Muscle of leg (tissue), 11 donors: Measurements from ENCODE around the gene PLEKHH1. TPM values are rescaled to one million over a fixed set of nuclear protein-coding genes. Genes with fewer than 3 reads are reported as not detected.

ENCODE experiments used
- DNase-seq: peaks from one replicate; pipeline ENCODE4 v3.0.0; 2013
- H3K27ac ChIP-seq: one replicate; pipeline ENCODE4 v1.5.1; 2013; ENCODE audit warnings: mild to moderate bottlenecking, low read length, control low read depth
- H3K27me3 ChIP-seq: one replicate; pipeline ENCODE4 v1.6.1; 2013; ENCODE audit warnings: low read length; ENCODE audit not compliant: control insufficient read depth, insufficient read depth
- H3K36me3 ChIP-seq: one replicate; pipeline ENCODE4 v1.6.1; 2013; ENCODE audit warnings: low read length; ENCODE audit not compliant: control insufficient read depth, insufficient read depth
- H3K4me1 ChIP-seq: one replicate; pipeline ENCODE4 v1.6.1; 2013; ENCODE audit warnings: low read length; ENCODE audit not compliant: control insufficient read depth, insufficient read depth
- H3K4me3 ChIP-seq: one replicate; pipeline ENCODE4 v1.5.1; 2013; ENCODE audit warnings: low read length, control low read depth
- H3K9me3 ChIP-seq: replicated peaks from 2 replicates; pipeline ENCODE4 v1.6.1; 2013; ENCODE audit warnings: low read depth, low read length; ENCODE audit not compliant: control insufficient read depth
- WGBS: methylation state at CpG from one replicate; pipeline ENCODE4 v1.1.5; 2013; ENCODE audit warnings: missing lambda C conversion rate; ENCODE audit not compliant: insufficient coverage; 5-methylcytosine and 5-hydroxymethylcytosine counted together
- polyA plus RNA-seq, 8 donors: library from polyadenylated mRNA; unstranded; fragments of 120-200 nt; gene quantifications; one replicate each; pipeline versions ENCODE4 v1.2.1 to v1.2.3, GENCODE V29; 2013; ENCODE audit warnings: inconsistent platforms in 1 of 8, low replicate concordance in 1 of 8; ENCODE audit not compliant: insufficient read length in 8 of 8, insufficient read depth in 1 of 8
- total RNA-seq: library from RNA; stranded (reverse); fragments of 120-200 nt; gene quantifications from one replicate; pipeline ENCODE4 v1.2.4, GENCODE V29; 2013

Gene PLEKHH1
- total and polyA plus RNA-seq, 9 donors: 0.58 to 3.5 (median 1.3) TPM

DNA sequence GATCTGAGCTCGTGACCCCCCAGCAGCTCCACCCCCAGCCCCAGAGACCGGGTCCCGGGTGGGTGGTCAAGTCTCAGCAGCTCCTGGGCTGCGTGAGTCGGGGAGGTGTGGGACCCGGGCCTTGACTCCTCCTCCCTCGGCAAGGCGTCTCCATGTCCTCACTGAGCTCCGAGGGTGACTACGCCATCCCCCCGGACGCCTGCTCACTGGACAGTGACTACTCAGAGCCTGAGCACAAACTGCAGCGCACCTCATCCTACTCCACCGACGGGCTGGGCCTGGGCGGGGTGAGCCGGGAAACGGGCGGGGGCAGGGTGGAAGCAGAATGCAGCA lies 38.9 kb downstream of the PLEKHH1 start:
- Histone ChIP-seq H3K4me1 (peaks cover 1% of the 10 kb centered on the region), H3K4me3 (no peak overlapping the region), H3K9me3 (no peaks in the 10 kb centered on the region), H3K27ac (no peak overlapping the region), H3K27me3 (no peaks in the 10 kb centered on the region), H3K36me3 (no peaks in the 10 kb centered on the region)
- 85% methylated on average over 13 of the region's 19 CpGs for WGBS
- no peak for DNase-seq

- no peak for DNase-seq
- Histone ChIP-seq H3K4me3 (no peak overlapping the region), H3K27me3 (no peaks in the 10 kb centered on the region), H3K36me3 (no peaks in the 10 kb centered on the region), H3K4me1 (no peaks in the 10 kb centered on the region), H3K27ac (no peak overlapping the region), H3K9me3 (no peaks in the 10 kb centered on the region)
- WGBS: 89% methylated on average over 3 of the region's 5 CpGs
Measured at GRCh38 chr14:67572608-67573007, 39.5 kb downstream of the PLEKHH1 start.

GRCh38 chr14:67573228-67574010 lies 40.3 kb downstream of the PLEKHH1 start:
- WGBS: 78% methylated on average over 8 of the region's 15 CpGs

GRCh38 chr14:67574156-67574555 lies 41.1 kb downstream of the PLEKHH1 start:
- Histone ChIP-seq H3K4me3 (no peak overlapping the region), H3K27ac (no peak overlapping the region), H3K9me3 (no peaks in the 10 kb centered on the region), H3K27me3 (no peaks in the 10 kb centered on the region), H3K4me1 (no peaks in the 10 kb centered on the region), H3K36me3 (no peaks in the 10 kb centered on the region)
- WGBS: 83% methylated on average over 7 of the region's 14 CpGs
- no peak for DNase-seq

More at GRCh38 chr14:67573228-67574010, 40.3 kb downstream of the PLEKHH1 start:
- Histone ChIP-seq H3K27ac (no peak overlapping the region), H3K4me1 (no peaks in the 10 kb centered on the region), H3K27me3 (no peaks in the 10 kb centered on the region), H3K4me3 (no peak overlapping the region), H3K36me3 (no peaks in the 10 kb centered on the region), H3K9me3 (no peaks in the 10 kb centered on the region)
- no peak for DNase-seq

- DNase-seq: no peak
- H3K9me3 ChIP-seq: no peaks in the 10 kb centered on the region
- no peaks in the 10 kb centered on the region for H3K4me1 ChIP-seq
- no peaks in the 10 kb centered on the region for H3K27me3 ChIP-seq
- H3K36me3 ChIP-seq: no peaks in the 10 kb centered on the region
- WGBS: 84% methylated on average over 6 of the region's 7 CpGs
- H3K4me3 ChIP-seq: no peak overlapping the region
- no peak overlapping the region for H3K27ac ChIP-seq
Measured at GRCh38 chr14:67574806-67575205, 41.7 kb downstream of the PLEKHH1 start.

DNA sequence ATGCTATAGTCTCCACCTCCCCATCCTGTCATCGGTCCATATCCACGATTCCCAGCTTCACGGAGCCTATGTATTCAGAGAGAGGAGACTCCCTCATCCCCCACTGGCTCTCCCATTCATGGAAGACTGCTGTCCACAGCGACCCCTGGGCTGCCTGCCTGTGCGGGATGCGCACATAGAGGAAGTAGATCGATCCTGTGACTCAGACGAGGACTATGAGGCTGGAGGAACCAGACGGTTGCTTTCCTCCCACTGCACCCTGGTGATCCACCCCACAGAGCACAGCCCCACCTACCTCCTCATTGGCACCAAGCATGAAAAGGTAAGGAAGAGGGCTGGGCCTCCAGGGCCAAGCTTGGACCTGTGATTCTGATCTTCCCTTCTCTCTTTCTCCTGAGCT lies 42.6 kb downstream of the PLEKHH1 start:
- Histone ChIP-seq H3K27me3 (no peaks in the 10 kb centered on the region), H3K4me3 (no peak overlapping the region), H3K4me1 (no peaks in the 10 kb centered on the region), H3K36me3 (no peaks in the 10 kb centered on the region), H3K27ac (no peak overlapping the region), H3K9me3 (no peaks in the 10 kb centered on the region)
- WGBS: 85% methylated on average over 9 of the region's 9 CpGs
- no peak for DNase-seq

- Histone ChIP-seq H3K27me3 (no peaks in the 10 kb centered on the region), H3K4me1 (no peaks in the 10 kb centered on the region), H3K9me3 (no peaks in the 10 kb centered on the region), H3K4me3 (no peak overlapping the region), H3K27ac (no peak overlapping the region), H3K36me3 (no peaks in the 10 kb centered on the region)
- no peak for DNase-seq
- WGBS: 78% methylated on average over 4 of the region's 7 CpGs
Measured at GRCh38 chr14:67576216-67576955, 43.3 kb downstream of the PLEKHH1 start.

GRCh38 chr14:67577181-67577808 lies 44.2 kb downstream of the PLEKHH1 start:
- no CpG with 5 or more reads among the region's 13 CpGs for WGBS
- no peaks in the 10 kb centered on the region for H3K9me3 ChIP-seq
- no peak overlapping the region for H3K27ac ChIP-seq
- H3K4me1 ChIP-seq: no peaks in the 10 kb centered on the region
- H3K27me3 ChIP-seq: no peaks in the 10 kb centered on the region
- DNase-seq: no peak
- H3K4me3 ChIP-seq: no peak overlapping the region
- no peaks in the 10 kb centered on the region for H3K36me3 ChIP-seq

- Histone ChIP-seq H3K4me1 (no peaks in the 10 kb centered on the region), H3K36me3 (no peaks in the 10 kb centered on the region), H3K4me3 (no peak overlapping the region), H3K9me3 (no peaks in the 10 kb centered on the region), H3K27me3 (no peaks in the 10 kb centered on the region), H3K27ac (no peak overlapping the region)
- no peak for DNase-seq
- WGBS: 78% methylated on average over 15 of the region's 16 CpGs
Measured at GRCh38 chr14:67577909-67578749, 45.0 kb downstream of the PLEKHH1 start.
